Measurements from ENCODE around the gene SLC38A4.
A peak's percentile ranks its signal among the peaks of the same experiment; 100 is the strongest.

Gene SLC38A4

GRCh38 chr12:46825591-46826414 lies at the start of gene SLC38A4:
SLC38A4 (minus strand) TSS chr12:46825997; CDS start chr12:46793071, 32,926 bp downstream.
- H3K4me3 ChIP-seq (replicated peaks; ENCODE audit: low read depth, low read length) = peak within 1 kb of the TSS; percentile 33
- DNase-seq (ENCODE audit: low read depth) = peak; percentile 51
- peak; percentile 13 for TF ChIP-seq CTCF (IDR thresholded peaks at IDR 0.05; ENCODE audit: low read length, missing control alignments)

GRCh38 chr12:46875095-46875494 lies 49.3 kb upstream of the SLC38A4 start:
- no peak overlapping the region for H3K4me3 ChIP-seq (replicated peaks; ENCODE audit: low read depth, low read length)
- no peak for DNase-seq (ENCODE audit: low read depth)
- TF ChIP-seq CTCF (IDR thresholded peaks at IDR 0.05; ENCODE audit: low read length, missing control alignments) = no peak

GRCh38 chr12:46874642-46875041 lies 48.8 kb upstream of the SLC38A4 start:
- no peak overlapping the region for H3K4me3 ChIP-seq (replicated peaks; ENCODE audit: low read depth, low read length)
- TF ChIP-seq CTCF (IDR thresholded peaks at IDR 0.05; ENCODE audit: low read length, missing control alignments) = no peak
- DNase-seq (ENCODE audit: low read depth) = peak; percentile 47

- H3K4me3 ChIP-seq (replicated peaks; ENCODE audit: low read depth, low read length) = no peak overlapping the region
- TF ChIP-seq CTCF (IDR thresholded peaks at IDR 0.05; ENCODE audit: low read length, missing control alignments) = no peak
These were observed 46.3 kb upstream of the SLC38A4 start for GRCh38 chr12:46872135-46872534.

GRCh38 chr12:46865311-46865710 lies 39.5 kb upstream of the SLC38A4 start:
- TF ChIP-seq CTCF (IDR thresholded peaks at IDR 0.05; ENCODE audit: low read length, missing control alignments) = no peak
- DNase-seq (ENCODE audit: low read depth) = no peak
- H3K4me3 ChIP-seq (replicated peaks; ENCODE audit: low read depth, low read length) = no peak overlapping the region

More at GRCh38 chr12:46872135-46872534, 46.3 kb upstream of the SLC38A4 start:
- no peak for DNase-seq (ENCODE audit: low read depth)

- TF ChIP-seq CTCF (IDR thresholded peaks at IDR 0.05; ENCODE audit: low read length, missing control alignments) = no peak
- H3K4me3 ChIP-seq (replicated peaks; ENCODE audit: low read depth, low read length) = no peak overlapping the region
- no peak for DNase-seq (ENCODE audit: low read depth)
These were observed 32.6 kb upstream of the SLC38A4 start for GRCh38 chr12:46858368-46858767.

- no peak overlapping the region for H3K4me3 ChIP-seq (replicated peaks; ENCODE audit: low read depth, low read length)
- TF ChIP-seq CTCF (IDR thresholded peaks at IDR 0.05; ENCODE audit: low read length, missing control alignments) = no peak
- no peak for DNase-seq (ENCODE audit: low read depth)
These were observed 31.7 kb upstream of the SLC38A4 start for GRCh38 chr12:46857486-46857885.
